GM21526 (cell line): ENCODE results near the gene CLEC5A.
A peak's percentile ranks its signal among the peaks of the same experiment; 100 is the strongest.
"Not testable (repeated sequence)": the region's sequence is repeated elsewhere in the genome, so short reads cannot be mapped to it uniquely, and the experiment has no call there.

Experiments
- ATAC-seq: cut with Tn5 transposase; IDR thresholded peaks from one replicate; pipeline ENCODE4 v1.9.1; 2021; ENCODE audit warnings: moderate library complexity; ENCODE audit not compliant: unreplicated experiment, low FRiP score

The CLEC5A gene

GRCh38 chr7:141946796-141947195, at the start of gene CLEC5A:
CLEC5A (minus strand) TSS chr7:141946974; CDS start chr7:141946292, 682 bp downstream.
- no peak for ATAC-seq

DNA sequence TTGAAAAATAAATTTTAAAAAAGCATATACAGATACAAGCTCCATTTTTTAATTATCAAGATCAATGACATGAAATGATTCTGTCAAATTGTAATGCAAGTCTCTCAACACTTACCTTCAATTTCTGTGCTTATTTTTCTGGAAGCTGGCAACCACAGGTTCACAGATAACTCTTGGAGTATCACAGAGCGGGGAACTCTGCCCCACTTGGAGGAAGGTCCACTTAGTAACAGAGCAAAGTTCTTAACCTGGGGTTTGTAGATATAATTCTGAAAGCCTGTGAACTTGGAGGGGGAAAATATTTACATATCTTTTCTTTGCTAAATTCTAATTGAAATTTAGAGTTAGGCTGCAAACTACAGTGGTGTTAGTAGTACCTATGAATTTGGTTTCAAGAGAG, 46.6 kb upstream of the CLEC5A start:
- no peak for ATAC-seq

- ATAC-seq: no peak
These were observed 45.9 kb upstream of the CLEC5A start for GRCh38 chr7:141992688-141993087.

DNA sequence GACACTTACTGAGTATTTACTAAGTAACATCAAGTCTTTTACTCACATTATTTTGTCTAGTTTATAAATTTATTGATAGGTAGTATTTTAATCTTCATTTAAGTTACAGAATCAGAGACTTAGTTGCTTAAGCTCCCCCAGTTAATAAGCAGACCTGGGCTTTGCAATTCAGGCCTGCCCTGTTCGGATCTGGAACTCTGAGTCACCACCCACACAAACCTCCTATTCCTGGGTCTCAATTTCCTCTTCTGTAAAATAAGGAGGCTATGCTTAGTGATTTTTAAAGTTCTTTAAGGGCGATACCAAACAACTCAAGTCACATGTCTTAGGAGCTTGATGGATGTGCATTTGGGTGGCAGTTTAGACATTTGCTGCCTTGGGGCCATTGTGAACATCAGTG, 45.4 kb upstream of the CLEC5A start:
- no peak for ATAC-seq

DNA sequence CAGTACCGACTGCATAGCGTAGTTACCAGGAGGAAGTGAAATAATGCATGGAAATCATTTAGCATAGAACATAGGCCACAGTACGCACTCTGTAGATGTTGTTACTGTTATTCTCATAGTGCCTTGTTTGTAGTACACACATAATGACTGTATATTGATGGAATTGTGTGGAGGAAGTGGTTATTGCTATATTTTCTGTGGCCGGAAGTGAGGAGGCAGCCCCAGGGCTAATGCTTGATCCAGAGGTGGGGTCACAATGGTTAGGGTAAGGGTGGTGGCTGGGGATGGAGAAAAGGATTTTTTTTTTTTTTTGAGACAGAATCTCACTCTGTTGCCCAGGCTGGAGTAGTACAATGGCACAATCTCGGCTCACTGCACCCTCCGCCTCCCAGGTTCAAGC, 44.4 kb upstream of the CLEC5A start:
- no peak for ATAC-seq

DNA sequence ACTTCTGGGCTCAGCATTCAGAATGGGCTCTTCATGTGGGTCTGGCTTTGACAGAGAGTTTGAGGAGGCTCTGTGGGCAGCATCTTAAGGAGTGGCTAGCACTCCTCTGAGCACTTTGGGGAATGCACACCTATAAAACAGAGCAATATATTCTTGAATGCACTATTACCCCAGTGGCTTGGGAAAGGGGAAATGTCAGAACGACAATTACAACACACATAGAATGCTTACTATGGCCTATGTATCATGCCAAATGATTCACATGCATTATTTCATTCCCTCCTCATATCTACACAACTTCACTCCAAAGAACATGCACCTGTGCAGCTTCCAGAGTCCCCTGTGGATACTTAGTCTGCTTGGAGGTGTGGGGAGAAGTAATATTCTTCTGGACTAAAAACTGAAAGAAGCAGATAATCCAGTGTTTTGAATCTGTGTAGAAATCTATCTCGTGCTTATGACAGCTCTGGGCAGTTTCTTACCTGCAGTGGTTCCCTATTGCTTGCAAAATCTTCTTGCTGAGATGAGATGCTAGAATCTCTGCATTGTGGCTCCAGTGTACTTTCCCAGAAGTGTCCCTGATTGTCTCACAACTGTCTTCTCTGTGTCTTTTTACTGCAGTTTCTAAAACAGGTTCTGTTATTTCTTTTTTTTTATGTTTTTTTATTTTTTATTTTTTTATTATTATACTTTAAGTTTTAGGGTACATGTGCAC, 43.4 kb upstream of the CLEC5A start:
- no peak for ATAC-seq

DNA sequence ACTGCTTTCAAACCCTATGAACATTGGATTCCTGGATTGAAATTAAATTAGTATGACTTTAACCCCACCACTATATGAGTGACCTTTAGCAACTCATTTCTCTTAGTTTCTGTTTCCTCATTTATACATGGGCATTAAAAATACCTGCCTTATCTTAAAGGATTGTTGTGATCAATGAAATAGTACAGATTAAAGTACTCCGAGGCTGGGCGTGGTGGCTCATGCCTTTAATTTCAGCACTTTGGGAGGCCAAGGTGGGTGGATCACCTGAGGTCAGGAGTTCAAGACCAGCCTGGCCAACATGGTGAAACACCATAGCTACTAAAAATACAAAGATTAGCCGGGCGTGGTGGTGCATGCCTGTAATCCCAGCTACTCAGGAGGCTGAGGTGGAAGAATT, 41.0 kb upstream of the CLEC5A start:
- ATAC-seq: not testable (repeated sequence)

DNA sequence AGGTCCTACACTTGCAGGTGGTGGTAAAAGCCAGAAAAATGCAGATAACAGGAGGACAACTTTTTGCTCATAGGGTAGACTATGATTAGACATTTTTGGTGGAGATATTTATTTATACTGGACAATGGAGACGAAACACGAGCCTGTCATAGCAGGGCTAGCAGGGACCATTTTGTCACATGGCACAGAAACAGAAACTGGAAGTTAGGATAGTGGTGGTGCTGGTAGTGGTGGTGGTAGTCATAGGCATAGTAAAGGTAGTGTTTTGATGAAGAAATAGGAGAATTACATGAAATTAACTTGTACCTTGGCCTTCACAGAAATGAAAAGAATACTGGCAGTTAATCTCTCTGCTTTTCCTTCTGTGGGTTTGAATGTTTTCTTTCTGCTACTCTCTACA, 40.1 kb upstream of the CLEC5A start:
- no peak for ATAC-seq

DNA sequence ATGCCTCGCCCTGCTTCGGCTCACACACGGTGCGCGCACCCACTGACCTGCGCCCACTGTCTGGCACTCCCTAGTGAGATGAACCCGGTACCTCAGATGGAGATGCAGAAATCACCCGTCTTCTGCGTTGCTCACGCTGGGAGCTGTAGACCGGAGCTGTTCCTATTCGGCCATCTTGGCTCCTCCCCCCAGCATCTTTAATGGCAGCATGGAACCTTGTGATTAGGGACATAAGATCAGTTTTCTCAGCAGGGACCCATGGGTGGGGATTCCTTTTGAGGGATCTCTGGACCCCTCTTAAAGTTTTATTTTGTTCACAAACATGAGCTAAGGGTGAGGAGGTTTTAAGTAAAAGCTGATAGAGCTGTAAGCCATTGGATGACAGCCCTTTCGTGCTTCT, 39.2 kb upstream of the CLEC5A start:
- ATAC-seq: not testable (repeated sequence)

- no peak for ATAC-seq
These were observed 32.8 kb upstream of the CLEC5A start for GRCh38 chr7:141979568-141979967.

- no peak for ATAC-seq
These were observed 31.6 kb upstream of the CLEC5A start for GRCh38 chr7:141978351-141978750.

GRCh38 chr7:141976524-141977245, 29.9 kb upstream of the CLEC5A start:
- ATAC-seq: peak; percentile 5

- peak; percentile 78 for ATAC-seq
These were observed 29.2 kb upstream of the CLEC5A start for GRCh38 chr7:141975806-141976523.

DNA sequence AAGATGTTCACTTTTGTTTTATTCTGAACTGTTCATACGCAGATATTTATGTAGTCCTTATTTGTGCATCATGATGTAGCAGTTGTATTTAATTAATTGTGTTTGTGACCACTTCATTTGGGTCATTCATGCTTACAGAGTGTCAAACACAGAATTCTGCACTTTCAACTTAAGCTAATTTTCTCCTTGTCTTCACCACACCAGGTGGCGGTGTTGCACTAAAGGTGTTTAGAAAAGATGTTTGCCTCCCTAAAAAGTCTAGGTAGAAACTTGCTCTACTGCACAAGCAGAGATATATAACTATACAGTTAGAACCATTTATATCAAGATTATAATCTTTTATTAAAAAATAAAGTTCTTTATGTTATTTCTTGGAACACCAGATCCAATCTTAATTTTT, 28.1 kb upstream of the CLEC5A start:
- ATAC-seq: no peak

DNA sequence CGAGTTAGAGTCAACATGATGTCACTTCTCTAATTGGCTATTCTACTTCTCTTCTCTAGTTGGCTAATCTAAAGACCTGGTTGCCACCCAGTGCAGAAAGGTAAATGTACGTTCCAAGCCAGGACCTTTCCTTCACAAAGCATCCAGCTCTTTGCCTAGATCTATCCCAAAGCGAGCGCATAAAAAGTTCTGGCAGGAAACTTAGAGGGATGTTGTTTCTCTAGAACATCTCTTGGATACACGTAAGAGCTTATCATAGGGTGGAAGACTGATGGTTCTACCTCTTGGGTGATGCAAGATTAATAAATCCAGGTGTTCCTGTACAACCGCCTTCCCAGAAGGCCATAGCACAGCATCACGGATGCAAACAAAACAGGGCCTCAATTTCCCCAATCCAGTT, 26.9 kb upstream of the CLEC5A start, which contains the start of gene TAS2R38:
Gene TAS2R38, minus strand, starts transcription at position 101 of the 400 bp plus-strand sequence. Its CDS starts 84 bp downstream, at position 17.
- no peak for ATAC-seq

DNA sequence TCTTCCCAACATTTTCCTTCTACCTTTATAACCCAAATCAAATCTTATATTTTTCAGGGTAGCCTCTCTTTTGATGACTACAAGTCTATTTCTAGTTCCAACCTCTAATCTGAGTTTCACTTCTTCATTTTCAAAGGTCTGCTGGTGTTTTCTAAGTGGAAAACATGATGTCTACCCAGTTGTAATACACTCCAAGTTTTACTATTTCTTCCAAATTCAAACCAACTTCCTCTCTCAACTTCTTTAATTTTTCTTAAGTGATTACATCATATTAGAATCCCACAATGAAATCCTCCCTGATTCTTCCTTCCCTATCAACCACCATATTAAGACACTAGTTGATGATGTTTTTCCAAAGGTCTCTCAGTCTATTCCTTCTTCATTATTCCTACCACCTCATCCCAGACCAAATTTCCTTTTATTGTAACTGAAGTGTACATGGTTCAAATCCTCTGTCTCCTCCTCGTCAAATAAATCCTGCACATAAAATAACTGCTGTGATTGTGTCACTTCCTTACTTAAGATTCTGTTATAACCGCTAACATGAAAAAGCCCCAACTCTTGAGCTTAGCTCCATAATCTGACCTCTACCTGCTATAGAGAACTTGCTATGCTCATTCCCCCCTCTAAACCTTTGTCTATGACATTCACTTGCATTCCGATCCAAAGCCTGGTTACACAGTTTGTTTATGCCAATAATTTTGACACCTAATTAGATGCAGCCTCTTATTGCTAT, 14.1 kb upstream of the CLEC5A start:
- peak; percentile 96 for ATAC-seq

DNA sequence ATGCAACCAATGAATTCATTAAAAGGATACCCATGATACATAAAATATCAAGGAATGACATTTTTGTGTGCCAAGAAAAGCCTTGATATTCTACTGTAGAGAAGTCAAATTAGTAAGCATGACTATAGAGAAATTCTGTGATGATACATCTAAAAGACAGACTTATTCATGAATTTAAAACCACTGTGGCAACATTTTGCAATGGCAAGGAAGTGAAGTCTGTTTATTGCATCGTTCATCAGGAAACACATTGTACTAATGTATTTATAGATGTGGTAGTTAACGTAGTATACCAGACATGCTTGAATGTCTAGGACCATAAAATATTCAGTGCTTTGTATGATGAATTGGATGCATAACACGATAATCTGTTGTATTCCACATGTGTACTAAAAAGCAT, 9.3 kb upstream of the CLEC5A start:
- no peak for ATAC-seq

- ATAC-seq: no peak
These were observed 7.6 kb upstream of the CLEC5A start for GRCh38 chr7:141954334-141954733.

GRCh38 chr7:141952461-141952860, 5.7 kb upstream of the CLEC5A start:
- no peak for ATAC-seq

DNA sequence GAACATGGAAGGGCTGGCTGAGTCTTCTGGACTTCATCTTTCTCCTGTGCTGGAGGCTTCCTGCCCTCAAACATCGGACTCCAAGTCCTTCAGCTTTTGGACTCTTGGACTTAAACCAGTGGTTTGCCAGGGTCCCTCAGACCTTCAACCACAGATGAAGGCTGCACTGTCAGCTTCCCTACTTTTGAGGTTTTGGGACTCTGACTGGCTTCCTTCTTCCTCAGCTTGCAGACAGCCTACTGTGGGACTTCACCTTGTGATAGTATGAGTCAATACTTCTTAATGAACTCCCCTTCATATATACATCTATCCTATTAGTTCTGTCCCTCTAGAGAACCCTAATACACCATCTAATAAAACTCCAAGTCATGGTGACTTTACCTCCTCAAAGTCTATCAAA, 4.0 kb upstream of the CLEC5A start:
- no peak for ATAC-seq

GRCh38 chr7:141949911-141950310, 3.1 kb upstream of the CLEC5A start:
- no peak for ATAC-seq
